K562 (cell line): ENCODE data around the gene SOX6. TPM values are rescaled to one million over a fixed set of nuclear protein-coding genes. Genes with fewer than 3 reads are reported as not detected.

ENCODE experiments used
- DPF2 ChIP-seq: fragments of 450-650 bp; IDR thresholded peaks from 2 replicates; pipeline ENCODE4 v1.6.1; 2016
- GATAD2B ChIP-seq: fragments of 450-650 bp; IDR thresholded peaks from 2 replicates; pipeline ENCODE4 v1.6.1; 2017; ENCODE audit warnings: mild to moderate bottlenecking, borderline replicate concordance
- HDGF ChIP-seq: fragments of 450-650 bp; IDR thresholded peaks from 2 replicates; pipeline ENCODE4 v1.6.1; 2016
- MGA ChIP-seq: fragments of 450-650 bp; IDR thresholded peaks from 2 replicates; pipeline ENCODE4 v1.6.1; 2016; ENCODE audit warnings: mild to moderate bottlenecking, moderate library complexity
- SMAD1 ChIP-seq: fragments of 150-350 bp; IDR thresholded peaks from 2 replicates; pipeline ENCODE4 v1.6.1; 2014; ENCODE audit warnings: low read length, low read depth; ENCODE audit not compliant: partially characterized antibody
- ZKSCAN8 ChIP-seq: fragments of 200-800 bp; sonication (Bioruptor generic); IDR thresholded peaks from 2 replicates; pipeline ENCODE4 v1.6.1; 2016; ENCODE audit warnings: missing genetic modification characterization, missing compliant biosample characterization
- ZNF232 ChIP-seq: sonication (generic); formaldehyde crosslinking; IDR thresholded peaks from 2 replicates; pipeline ENCODE4 v1.8.0; 2022; ENCODE audit warnings: mild to moderate bottlenecking, missing genetic modification reagents
- ZNF79 ChIP-seq: fragments of 250-450 bp; sonication (Bioruptor Pico); IDR thresholded peaks from 2 replicates; pipeline ENCODE4 v1.4.0; 2020; ENCODE audit warnings: low read depth, mild to moderate bottlenecking, moderate library complexity
- polyA plus RNA-seq, 8 experiments: library from polyadenylated mRNA; depleted of rRNA in 4 of 8; stranded (reverse) in 5 of 8; unstranded in 3 of 8; fragments of >200 nt; fragmentation: Nextera tagmentation in 2 of 8; fragmentation: Illumina TruSeq in 1 of 8; extraction: Ambion mirVana in 2 of 8; extraction: Trizol in 1 of 8; gene quantifications; 2 replicates each; pipeline versions ENCODE4 v1.2.1 to v1.2.3, GENCODE V29; 2011 to 2014; ENCODE audit warnings: inconsistent platforms in 1 of 8, missing spikeins in 1 of 8
- total RNA-seq, 7 experiments: library from RNA; depleted of rRNA in 6 of 7; stranded (reverse); fragments of >200 nt in 6 of 7; fragmentation: Illumina TruSeq in 2 of 7; extraction: Trizol in 2 of 7; gene quantifications; 2 replicates each; pipeline versions ENCODE4 v1.2.1 to v1.2.3, GENCODE V29; 2011 to 2021; ENCODE audit warnings: low replicate concordance in 1 of 7
- TF ChIP-seq, protein P1 (sequence below), 2 experiments: fragments of 450-650 bp; formaldehyde crosslinking in 1 of 2; IDR thresholded peaks; 2 replicates each; pipeline versions ENCODE4 v1.4.0 to v1.6.1; 2014 to 2020; ENCODE audit warnings: mild to moderate bottlenecking in 2 of 2, borderline replicate concordance in 1 of 2, low read depth in 1 of 2

The SOX6 gene
- total and polyA plus RNA-seq, 9 of the 15 experiments (the other 6 are each of a cell fraction or from before 2014, with no cell fraction given): 0.89 to 8.7 (median 5.7) TPM

GRCh38 chr11:16293204-16293681, 63.1 kb downstream of the SOX6 start (continued):
- TF ChIP-seq MGA (peak; percentile 33; the same call in 1 of the 2 replicates), ZNF232 (CRISPR knock-in tag) (no peak), GATAD2B (0 out of 2 replicates have a peak, but pooled peaks have one; percentile 9), ZKSCAN8 (CRISPR knock-in tag) (no peak), ZNF79 (no peak), HDGF (no peak), DPF2 (peak; percentile 75), SMAD1 (no peak)
- TF ChIP-seq, protein P1, sequence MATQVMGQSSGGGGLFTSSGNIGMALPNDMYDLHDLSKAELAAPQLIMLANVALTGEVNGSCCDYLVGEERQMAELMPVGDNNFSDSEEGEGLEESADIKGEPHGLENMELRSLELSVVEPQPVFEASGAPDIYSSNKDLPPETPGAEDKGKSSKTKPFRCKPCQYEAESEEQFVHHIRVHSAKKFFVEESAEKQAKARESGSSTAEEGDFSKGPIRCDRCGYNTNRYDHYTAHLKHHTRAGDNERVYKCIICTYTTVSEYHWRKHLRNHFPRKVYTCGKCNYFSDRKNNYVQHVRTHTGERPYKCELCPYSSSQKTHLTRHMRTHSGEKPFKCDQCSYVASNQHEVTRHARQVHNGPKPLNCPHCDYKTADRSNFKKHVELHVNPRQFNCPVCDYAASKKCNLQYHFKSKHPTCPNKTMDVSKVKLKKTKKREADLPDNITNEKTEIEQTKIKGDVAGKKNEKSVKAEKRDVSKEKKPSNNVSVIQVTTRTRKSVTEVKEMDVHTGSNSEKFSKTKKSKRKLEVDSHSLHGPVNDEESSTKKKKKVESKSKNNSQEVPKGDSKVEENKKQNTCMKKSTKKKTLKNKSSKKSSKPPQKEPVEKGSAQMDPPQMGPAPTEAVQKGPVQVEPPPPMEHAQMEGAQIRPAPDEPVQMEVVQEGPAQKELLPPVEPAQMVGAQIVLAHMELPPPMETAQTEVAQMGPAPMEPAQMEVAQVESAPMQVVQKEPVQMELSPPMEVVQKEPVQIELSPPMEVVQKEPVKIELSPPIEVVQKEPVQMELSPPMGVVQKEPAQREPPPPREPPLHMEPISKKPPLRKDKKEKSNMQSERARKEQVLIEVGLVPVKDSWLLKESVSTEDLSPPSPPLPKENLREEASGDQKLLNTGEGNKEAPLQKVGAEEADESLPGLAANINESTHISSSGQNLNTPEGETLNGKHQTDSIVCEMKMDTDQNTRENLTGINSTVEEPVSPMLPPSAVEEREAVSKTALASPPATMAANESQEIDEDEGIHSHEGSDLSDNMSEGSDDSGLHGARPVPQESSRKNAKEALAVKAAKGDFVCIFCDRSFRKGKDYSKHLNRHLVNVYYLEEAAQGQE (IDR thresholded peaks at IDR 0.05; ENCODE audit: borderline replicate concordance): no peak
- TF ChIP-seq, protein P1 (CRISPR knock-in tag; IDR thresholded peaks at IDR 0.05; ENCODE audit: low read depth): no peak
